B cell (primary cell): ENCODE measurements around the gene YJEFN3. TPM values are rescaled to one million over a fixed set of nuclear protein-coding genes. Genes with fewer than 3 reads are reported as not detected.

Experiments
- ATAC-seq: fragments of 200-7000 bp; cut with Tn5 transposase; one replicate; pipeline ENCODE4 v1.10.0; 2021; ENCODE audit warnings: low read depth, mild to moderate bottlenecking, moderate number of reproducible peaks, moderate library complexity
- CTCF ChIA-PET: fragments of 350-600 bp; sonication (Branson Sonifier 250); formaldehyde crosslinking; loops from one replicate; lab custom pipeline; 2021; ENCODE audit warnings: antibody characterized with exemption, inconsistent platforms; lab: Charles Lee
- POLR2A ChIA-PET: fragments of 350-600 bp; sonication (Branson Sonifier 250); formaldehyde crosslinking; loops from one replicate; lab custom pipeline; 2021; ENCODE audit warnings: antibody characterized with exemption; lab: Charles Lee
- DNase-seq: peaks from one replicate; pipeline ENCODE4 v3.0.0; 2013
- H2AFZ ChIP-seq: 2 replicates; pipeline ENCODE4 v1.6.1; 2012; ENCODE audit warnings: mild to moderate bottlenecking, low read depth, low read length; ENCODE audit not compliant: insufficient read depth, poor library complexity, severe bottlenecking
- H3K27ac ChIP-seq, 2 donors: 1 replicate in 1 of 2; 2 replicates in 1 of 2; pipeline ENCODE4 v1.5.1; 2012 to 2013; ENCODE audit warnings: low read length in 2 of 2, mild to moderate bottlenecking in 2 of 2, moderate library complexity in 1 of 2
- H3K27me3 ChIP-seq, 4 experiments: fragments of 200-600 bp in 1 of 4; sonication (generic) in 1 of 4; replicated peaks in 1 of 4; 1 replicate in 2 of 4; 2 replicates in 2 of 4; pipeline versions ENCODE4 v1.6.1 to v1.7.0; 2013 to 2016; ENCODE audit warnings: low read length in 3 of 4, mild to moderate bottlenecking in 2 of 4, mixed read lengths in 1 of 4, moderate library complexity in 1 of 4; ENCODE audit not compliant: insufficient read depth in 4 of 4, control insufficient read depth in 3 of 4; ENCODE audit errors: control extremely low read depth in 1 of 4
- H3K36me3 ChIP-seq, 2 experiments: replicated peaks in 1 of 2; 1 replicate in 1 of 2; 2 replicates in 1 of 2; pipeline versions ENCODE4 v1.6.1 to v1.7.1; 2013; ENCODE audit warnings: low read length in 1 of 2; ENCODE audit not compliant: insufficient read depth in 2 of 2, control insufficient read depth in 1 of 2; ENCODE audit errors: control extremely low read depth in 1 of 2, extremely low read depth in 1 of 2
- H3K4me1 ChIP-seq, 2 donors: fragments of 200-600 bp in 1 of 2; sonication (generic) in 1 of 2; 1 replicate in 1 of 2; 2 replicates in 1 of 2; pipeline versions ENCODE4 v1.5.1 to v1.6.1; 2013 to 2017; ENCODE audit warnings: low read length in 2 of 2; ENCODE audit not compliant: control insufficient read depth in 2 of 2, insufficient read depth in 2 of 2
- H3K4me2 ChIP-seq: replicated peaks from 2 replicates; pipeline ENCODE3; 2012; ENCODE audit warnings: mild to moderate bottlenecking, low read depth, low read length; ENCODE audit not compliant: poor library complexity, severe bottlenecking
- H3K4me3 ChIP-seq, 5 experiments: fragments of 200-600 bp in 1 of 5; sonication (generic) in 1 of 5; 1 replicate in 3 of 5; 2 replicates in 2 of 5; pipeline versions ENCODE4 v1.5.1 to v1.7.0; 2011 to 2016; ENCODE audit warnings: low read length in 4 of 5, mild to moderate bottlenecking in 4 of 5, low read depth in 2 of 5, control low read depth in 1 of 5, moderate library complexity in 1 of 5; ENCODE audit not compliant: insufficient read depth in 1 of 5; ENCODE audit errors: control extremely low read depth in 1 of 5, extremely low read depth in 1 of 5
- H3K79me2 ChIP-seq: fragments of 200-600 bp; sonication (generic); one replicate; pipeline ENCODE4 v1.6.0; 2016; ENCODE audit warnings: low read length; ENCODE audit not compliant: control insufficient read depth, insufficient read depth
- H3K9ac ChIP-seq: fragments of 200-600 bp; sonication (generic); 2 replicates; pipeline ENCODE4 v1.6.1; 2017; ENCODE audit warnings: mild to moderate bottlenecking, low read length, moderate library complexity
- H3K9me3 ChIP-seq, 3 donors: one replicate each; pipeline versions ENCODE4 v1.6.1 to v1.7.1; 2013; ENCODE audit warnings: low read length in 2 of 3; ENCODE audit not compliant: control insufficient read depth in 2 of 3, insufficient read depth in 1 of 3; ENCODE audit errors: control extremely low read depth in 1 of 3
- H4K20me1 ChIP-seq: 2 replicates; pipeline ENCODE4 v1.6.0; 2012; ENCODE audit warnings: mild to moderate bottlenecking, low read length; ENCODE audit not compliant: insufficient read depth, control insufficient read depth, poor library complexity, severe bottlenecking
- H3K27ac Mint-ChIP-seq: one replicate; pipeline ENCODE4 v1.8.0; 2021; ENCODE audit warnings: mixed read lengths
- H3K27me3 Mint-ChIP-seq: one replicate; pipeline ENCODE4 v1.8.0; 2021; ENCODE audit warnings: mixed read lengths
- H3K4me1 Mint-ChIP-seq: one replicate; pipeline ENCODE4 v1.8.0; 2021; ENCODE audit warnings: mixed read lengths
- H3K4me3 Mint-ChIP-seq: one replicate; pipeline ENCODE4 v1.8.0; 2021; ENCODE audit warnings: mixed read lengths
- H3K9me3 Mint-ChIP-seq: one replicate; pipeline ENCODE4 v1.8.0; 2022; ENCODE audit warnings: mixed read lengths; ENCODE audit not compliant: insufficient read depth
- CTCF ChIP-seq: fragments of 200-600 bp; IDR thresholded peaks from one replicate; pipeline ENCODE4 v1.8.0; 2022; ENCODE audit warnings: antibody characterized with exemption, mild to moderate bottlenecking
- EZH2 ChIP-seq: IDR thresholded peaks from 2 replicates; pipeline ENCODE4 v1.6.1; 2012; ENCODE audit warnings: borderline replicate concordance, low read depth, mild to moderate bottlenecking, moderate library complexity, low read length; ENCODE audit not compliant: insufficient read depth, poor library complexity, severe bottlenecking
- WGBS: methylation state at CpG from one replicate; pipeline ENCODE4 v1.1.5; 2013; ENCODE audit warnings: missing lambda C conversion rate; ENCODE audit not compliant: insufficient coverage; 5-methylcytosine and 5-hydroxymethylcytosine counted together
- intact Hi-C: fragments of 100-400 bp; cut with micrococcal nuclease; formaldehyde crosslinking; loops from one replicate; pipeline ENCODE4 v1.10.0; 2022
- polyA plus RNA-seq: library from polyadenylated mRNA; depleted of rRNA; stranded (reverse); fragments of >200 nt; gene quantifications from 2 replicates; pipeline ENCODE4 v1.2.3, GENCODE V29; 2012
- total RNA-seq, 2 donors: library from RNA; stranded (reverse); fragments of 120-200 nt in 1 of 2; gene quantifications; 1 replicate in 1 of 2; 2 replicates in 1 of 2; pipeline versions ENCODE4 v1.2.3 to v1.2.4, GENCODE V29; 2013 to 2022

Gene YJEFN3
- total and polyA plus RNA-seq, 2 donors (not counting 1 experiment from before 2014, with no cell fraction given) = 7.1 to 8.8 TPM

- H3K27me3 Mint-ChIP-seq = no peaks in the 10 kb centered on the region
- Histone ChIP-seq H3K9ac (peak within 1 kb of the TSS; percentile 80), H3K9me3 (peaks cover 0 to 17% (median 0%) of the 10 kb centered on the region in 3 donors), H3K27ac (peak within 1 kb of the TSS; percentile 72 to 81), H3K4me2 (peak within 1 kb of the TSS; percentile 85), H3K79me2 (peaks cover 52% of the 10 kb centered on the region), H3K36me3 (peaks cover 4% of the 10 kb centered on the region in 2 experiments), H3K4me3 (peak within 1 kb of the TSS; percentile 82 to 99 (median 95)), H4K20me1 (peaks cover 11% of the 10 kb centered on the region), H3K4me1 (peaks cover 12 to 23% of the 10 kb centered on the region in 2 donors), H3K27me3 (no peaks in the 10 kb centered on the region), H2AFZ (peak within 1 kb of the TSS; percentile 88)
- intact Hi-C loops = loop anchor here (1.0 to 10.0 kb wide), 6 partner anchors 111 to 559 kb away; partner anchors contain the start of genes ATP13A1, GATAD2A, MAU2 and SUGP1
- TF ChIP-seq EZH2 (no peak), CTCF (no peak)
- peak; percentile 96 for DNase-seq
- CTCF ChIA-PET = interaction anchor here (0.7 to 1.8 kb wide), 3 partner anchors 16 to 741 kb away, joined by 3 to 9 read pairs (median 3); no protein-coding TSS in a partner anchor
- no peaks in the 10 kb centered on the region for H3K9me3 Mint-ChIP-seq
- ATAC-seq = peak; percentile 94
- WGBS = 6% methylated on average over 60 of the region's 61 CpGs
- H3K4me1 Mint-ChIP-seq = peaks cover 27% of the 10 kb centered on the region
- peak within 1 kb of the TSS; percentile 93 for H3K4me3 Mint-ChIP-seq
- POLR2A ChIA-PET = interaction anchor here (0.5 to 2.0 kb wide), 12 partner anchors 50 to 1147 kb away, joined by 3 to 10 read pairs (median 4); partner anchors contain the start of genes ATP13A1, GATAD2A and ZNF14
- H3K27ac Mint-ChIP-seq = peak within 1 kb of the TSS; percentile 92
Measured at GRCh38 chr19:19515642-19516519, 12.8 kb upstream of the YJEFN3 start, which contains the start of gene NDUFA13. Gene NDUFA13 (plus strand): TSS chr19:19516225. CDS start chr19:19516239, 14 bp downstream.
